Neuron (in vitro differentiated cells): ENCODE results near the gene ATP1B1.
"Not testable (repeated sequence)": the region's sequence is repeated elsewhere in the genome, so short reads cannot be mapped to it uniquely, and the experiment has no call there.

Source experiments
- H2AFZ ChIP-seq: one replicate; pipeline ENCODE4 v1.6.1; 2013; ENCODE audit warnings: low read depth, mild to moderate bottlenecking, inconsistent platforms, low read length, moderate library complexity
- H3K27me3 ChIP-seq: one replicate; pipeline ENCODE4 v1.6.1; 2013; ENCODE audit warnings: low read length; ENCODE audit not compliant: insufficient read depth
- H3K36me3 ChIP-seq: one replicate; pipeline ENCODE4 v1.6.1; 2013; ENCODE audit warnings: low read length; ENCODE audit not compliant: insufficient read depth
- H3K4me1 ChIP-seq: one replicate; pipeline ENCODE4 v1.6.1; 2013; ENCODE audit warnings: low read length; ENCODE audit not compliant: insufficient read depth
- H3K4me3 ChIP-seq: 2 replicates; pipeline ENCODE4 v1.5.1; 2013; ENCODE audit warnings: mild to moderate bottlenecking, low read length, moderate library complexity
- H3K9me3 ChIP-seq: one replicate; pipeline ENCODE4 v1.6.1; 2013; ENCODE audit warnings: low read length

The ATP1B1 gene

DNA sequence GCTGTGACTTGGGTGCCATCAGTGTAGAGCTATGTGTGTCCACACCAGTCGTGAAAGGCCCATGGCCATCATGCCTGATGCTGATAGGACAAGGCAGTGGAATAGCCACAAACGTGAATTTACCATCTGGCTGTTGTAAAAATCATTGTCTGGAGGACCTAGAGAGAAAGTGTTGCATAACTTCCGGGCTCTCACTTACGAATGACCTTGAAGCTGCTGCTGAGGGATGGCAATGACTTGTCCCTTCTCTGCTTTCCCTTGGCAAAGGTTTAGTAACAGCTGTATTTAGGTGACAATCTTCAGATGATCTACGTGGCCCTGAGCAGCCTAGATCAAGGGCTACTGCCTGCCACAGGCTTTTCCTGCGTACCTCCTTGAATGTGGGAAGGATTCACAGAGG lies 5.8 kb downstream of the ATP1B1 start:
- Histone ChIP-seq H3K4me1 (peaks cover 40% of the 10 kb centered on the region), H3K27me3 (no peaks in the 10 kb centered on the region), H3K36me3 (peaks cover 40% of the 10 kb centered on the region), H3K4me3 (no peak overlapping the region), H3K9me3 (no peaks in the 10 kb centered on the region), H2AFZ (no peak overlapping the region)

DNA sequence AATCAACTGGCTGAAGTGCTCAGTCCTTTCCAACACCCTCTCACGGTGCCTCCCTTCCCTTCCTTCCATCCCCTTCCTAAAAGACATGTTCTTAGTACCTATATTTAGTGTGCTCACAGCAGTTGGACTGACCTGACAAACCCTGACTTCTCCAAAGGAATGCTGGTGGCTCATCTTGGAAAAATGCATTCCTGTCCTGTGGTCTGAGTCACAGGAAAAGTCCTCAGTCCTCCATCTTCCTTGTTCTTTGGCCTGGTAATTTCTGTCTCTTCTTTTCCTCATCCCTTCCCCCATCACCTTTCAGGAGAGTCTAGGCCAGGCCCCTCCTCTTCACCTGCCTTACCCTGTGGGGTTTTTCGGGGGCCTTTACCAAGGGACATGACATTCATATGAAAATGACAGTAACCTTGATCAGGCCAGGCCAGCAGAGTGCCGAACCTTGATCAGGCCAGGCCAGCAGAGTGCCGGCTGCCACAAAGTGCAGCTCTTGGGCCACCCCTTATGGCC lies 7.2 kb downstream of the ATP1B1 start:
- Histone ChIP-seq H3K9me3 (no peaks in the 10 kb centered on the region), H2AFZ (no peak overlapping the region), H3K36me3 (peaks cover 47% of the 10 kb centered on the region), H3K4me3 (no peak overlapping the region), H3K4me1 (peaks cover 28% of the 10 kb centered on the region), H3K27me3 (no peaks in the 10 kb centered on the region)

DNA sequence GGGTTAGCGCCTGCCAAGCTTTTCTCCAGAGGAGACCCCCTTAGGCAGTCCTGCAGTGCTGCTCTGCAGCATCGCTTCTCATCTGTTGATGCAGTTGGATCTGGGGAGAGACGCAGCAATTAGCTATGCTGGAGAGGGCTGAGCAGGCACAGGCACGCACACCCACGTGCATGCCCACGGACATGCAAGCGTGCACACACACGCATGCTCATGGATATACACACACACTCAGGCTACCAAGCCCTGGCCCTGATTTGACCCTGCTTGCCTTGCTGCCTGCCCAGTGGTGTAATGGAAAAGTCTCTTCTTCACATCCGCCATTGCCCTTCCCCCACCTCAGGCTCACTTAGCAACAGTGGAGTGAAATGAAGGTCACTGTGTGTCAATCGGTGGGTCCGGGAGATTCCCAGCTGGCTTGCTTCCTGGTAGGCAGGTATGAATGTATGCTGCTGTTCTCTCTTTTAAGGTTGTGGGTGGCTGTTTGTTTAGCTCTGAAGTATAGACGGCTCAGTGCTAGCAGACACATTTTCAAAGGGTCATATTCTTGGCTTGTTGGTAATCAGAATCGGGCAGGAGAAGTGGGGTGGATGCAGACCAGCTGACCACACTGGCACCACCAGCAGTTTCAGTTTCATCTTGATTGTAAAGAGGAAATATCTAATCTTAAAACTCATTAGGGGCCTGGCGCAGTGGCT lies 9.5 kb downstream of the ATP1B1 start:
- H3K36me3 ChIP-seq, result peaks cover 47% of the 10 kb centered on the region
- peaks cover 7% of the 10 kb centered on the region for H3K4me1 ChIP-seq
- no peak overlapping the region for H2AFZ ChIP-seq
- H3K4me3 ChIP-seq, result no peak overlapping the region
- no peaks in the 10 kb centered on the region for H3K27me3 ChIP-seq
- no peaks in the 10 kb centered on the region for H3K9me3 ChIP-seq

DNA sequence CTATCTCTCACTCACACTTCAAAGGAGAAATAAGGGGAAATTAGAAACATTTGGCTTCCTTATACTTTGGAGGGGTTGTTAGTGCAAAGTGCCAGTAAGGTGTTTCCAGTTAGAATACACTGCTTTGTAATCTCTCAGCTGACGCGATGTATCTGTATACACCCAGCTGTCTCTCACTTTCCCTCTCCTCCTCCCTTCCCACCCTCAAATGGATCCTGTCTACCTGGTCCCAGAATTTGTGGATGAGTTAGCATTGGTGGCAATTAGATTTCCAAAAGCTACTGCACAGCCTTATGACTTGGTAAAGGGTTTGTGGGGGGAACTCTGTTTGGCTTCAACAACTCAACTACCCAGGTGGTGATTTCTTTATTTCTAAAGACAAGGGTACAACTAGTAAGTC lies 10.5 kb downstream of the ATP1B1 start:
- Histone ChIP-seq H3K4me3 (no peak overlapping the region), H3K27me3 (no peaks in the 10 kb centered on the region), H3K4me1 (peaks cover 7% of the 10 kb centered on the region), H3K9me3 (no peaks in the 10 kb centered on the region), H3K36me3 (peaks cover 42% of the 10 kb centered on the region), H2AFZ (no peak overlapping the region)

DNA sequence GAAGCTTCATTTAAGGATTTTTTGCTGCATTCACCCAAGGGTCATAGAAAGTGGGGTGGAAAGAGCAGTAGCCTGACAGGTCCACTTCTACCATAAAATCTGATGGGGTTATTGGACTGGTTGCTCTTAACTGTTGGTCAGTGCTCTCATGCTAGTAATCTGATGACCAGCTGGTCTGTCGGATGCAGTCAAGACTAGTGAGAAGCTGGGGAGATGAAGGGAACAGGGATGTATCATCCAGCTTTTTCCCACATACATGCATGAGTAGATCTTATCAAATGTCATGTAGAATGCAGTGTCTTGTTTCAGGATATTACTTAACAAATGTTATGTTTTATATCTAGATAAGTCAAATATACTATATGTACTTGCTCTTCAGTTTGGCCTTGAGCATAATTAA lies 11.1 kb downstream of the ATP1B1 start:
- H3K27me3 ChIP-seq, result no peaks in the 10 kb centered on the region
- H3K36me3 ChIP-seq, result peaks cover 39% of the 10 kb centered on the region
- no peak overlapping the region for H2AFZ ChIP-seq
- H3K9me3 ChIP-seq, result no peaks in the 10 kb centered on the region
- H3K4me1 ChIP-seq, result peaks cover 7% of the 10 kb centered on the region
- H3K4me3 ChIP-seq, result no peak overlapping the region

DNA sequence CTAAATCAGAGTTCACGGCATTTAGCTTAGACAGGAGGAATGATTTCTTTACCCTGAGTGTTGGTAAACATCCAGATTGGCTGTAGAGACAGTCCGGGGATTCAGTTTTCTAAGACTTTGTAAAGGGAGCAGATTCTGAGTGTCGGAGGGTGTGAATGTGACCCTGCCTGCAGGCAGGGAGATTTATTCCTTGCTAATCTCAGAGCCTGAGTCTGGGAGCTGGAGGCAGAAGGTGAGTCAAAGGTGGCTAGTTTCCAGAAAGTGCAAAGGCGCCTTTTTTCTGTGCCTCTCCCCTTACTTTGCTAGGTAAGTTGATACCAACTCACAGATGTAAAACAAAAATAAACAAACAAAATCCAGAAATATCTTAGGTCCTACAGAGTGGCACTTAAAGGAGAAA lies 11.7 kb downstream of the ATP1B1 start:
- Histone ChIP-seq H3K36me3 (peaks cover 37% of the 10 kb centered on the region), H3K27me3 (no peaks in the 10 kb centered on the region), H2AFZ (no peak overlapping the region), H3K9me3 (no peaks in the 10 kb centered on the region), H3K4me3 (no peak overlapping the region), H3K4me1 (peaks cover 7% of the 10 kb centered on the region)

DNA sequence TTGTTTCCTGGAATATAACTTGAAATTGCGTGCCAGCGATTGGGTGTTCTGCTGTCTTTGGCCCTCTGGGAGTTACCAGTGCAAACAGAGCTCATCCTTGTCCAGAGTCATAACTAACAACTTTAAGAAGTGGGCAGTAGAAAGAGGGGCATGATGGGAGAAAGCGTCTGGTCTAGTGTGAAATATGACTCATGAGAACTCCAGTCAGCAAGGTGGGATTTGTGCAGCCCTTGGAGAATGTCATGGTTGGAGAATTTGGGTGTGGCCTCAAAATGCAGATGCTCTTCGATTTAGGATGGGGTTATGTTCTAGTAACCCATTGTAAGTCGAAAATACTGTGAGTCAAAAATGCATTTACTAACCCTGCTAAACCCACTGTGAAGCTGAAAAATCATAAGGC lies 12.9 kb downstream of the ATP1B1 start:
- H3K27me3 ChIP-seq, result no peaks in the 10 kb centered on the region
- H3K36me3 ChIP-seq, result peaks cover 34% of the 10 kb centered on the region
- no peak overlapping the region for H3K4me3 ChIP-seq

DNA sequence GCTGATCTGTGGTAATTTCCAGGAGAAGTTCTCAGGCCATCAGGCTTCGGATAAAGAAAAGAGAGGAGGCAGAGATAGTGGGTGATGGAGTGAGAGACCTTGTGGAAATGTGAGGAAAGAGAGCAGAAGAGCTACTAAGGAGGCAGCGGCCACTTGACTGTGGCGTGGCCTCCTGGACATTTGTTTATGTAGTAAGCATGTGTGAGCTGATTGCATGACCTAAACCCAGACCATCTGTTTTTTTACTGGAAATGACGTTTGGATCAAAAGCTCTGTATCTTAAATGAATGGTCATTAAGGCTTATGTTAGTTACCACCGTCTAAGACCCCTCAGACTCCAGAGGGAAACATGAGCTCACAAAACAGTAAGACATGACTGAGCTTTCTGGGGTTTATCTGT lies 13.6 kb downstream of the ATP1B1 start:
- H2AFZ ChIP-seq, result no peak overlapping the region
- H3K4me3 ChIP-seq, result no peak overlapping the region
- peaks cover 39% of the 10 kb centered on the region for H3K36me3 ChIP-seq
- no peaks in the 10 kb centered on the region for H3K9me3 ChIP-seq
- H3K27me3 ChIP-seq, result no peaks in the 10 kb centered on the region
- peaks cover 7% of the 10 kb centered on the region for H3K4me1 ChIP-seq

More for the DNA sequence above, 12.9 kb downstream of the ATP1B1 start:
- Histone ChIP-seq H3K9me3 (no peaks in the 10 kb centered on the region), H3K4me1 (peaks cover 7% of the 10 kb centered on the region), H2AFZ (no peak overlapping the region)

DNA sequence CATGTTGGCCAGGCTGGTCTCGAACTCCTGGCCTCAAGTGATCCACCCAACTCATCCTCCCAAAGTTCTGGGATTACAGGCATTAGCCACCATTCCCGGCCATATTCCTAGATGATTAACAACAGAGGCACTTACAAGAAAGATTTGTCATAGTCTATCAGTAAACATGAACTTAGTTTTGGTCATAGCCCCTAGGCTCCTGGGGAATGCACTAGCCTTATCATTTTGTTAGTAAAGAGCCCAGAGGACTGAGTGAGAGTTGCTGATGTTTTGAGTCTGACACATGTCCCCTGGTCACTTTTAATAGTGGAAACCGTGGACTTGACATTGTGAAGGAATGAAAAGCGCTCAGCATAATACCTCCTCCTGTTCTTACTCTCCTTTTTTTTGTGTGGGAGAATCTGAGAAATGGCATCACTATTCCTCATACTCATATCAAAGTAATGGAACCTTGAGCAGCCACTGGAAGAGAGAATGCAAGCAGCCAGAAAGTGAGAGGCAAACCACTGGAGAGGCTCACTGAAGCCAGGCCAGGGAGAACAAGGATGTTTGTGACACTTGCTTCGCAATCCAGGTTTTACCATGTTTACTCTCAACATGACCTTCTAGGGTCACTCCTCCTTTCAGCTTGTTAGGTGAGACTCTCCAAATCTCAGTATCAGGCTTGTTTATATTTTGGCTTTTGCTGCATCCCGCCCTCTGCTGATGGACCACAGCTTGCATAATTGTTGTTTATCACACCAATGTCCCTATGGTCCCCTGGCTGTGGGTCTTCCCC lies 14.8 kb downstream of the ATP1B1 start:
- Histone ChIP-seq H3K36me3 (peaks cover 39% of the 10 kb centered on the region), H3K27me3 (no peaks in the 10 kb centered on the region), H3K4me3 (no peak overlapping the region), H3K4me1 (no peaks in the 10 kb centered on the region), H2AFZ (no peak overlapping the region), H3K9me3 (no peaks in the 10 kb centered on the region)

DNA sequence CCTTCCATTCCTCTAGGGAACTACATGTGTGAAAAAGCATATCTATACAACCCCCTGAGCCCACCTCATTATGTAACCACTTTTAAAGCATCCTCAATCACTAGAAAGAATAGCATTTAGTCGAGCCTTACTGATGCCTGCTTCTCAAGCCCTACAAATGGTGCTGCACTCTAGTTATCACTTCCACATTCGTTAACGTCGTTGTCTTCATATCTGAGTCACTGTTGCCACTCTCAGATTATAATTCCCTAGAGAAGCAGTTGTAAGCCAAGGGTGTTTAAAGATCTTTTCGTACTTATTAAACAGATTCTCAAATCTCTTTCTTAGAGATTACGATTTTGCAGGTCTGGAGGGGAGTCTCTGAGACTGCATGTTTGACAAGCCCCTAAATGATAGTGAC lies 16.5 kb downstream of the ATP1B1 start:
- Histone ChIP-seq H3K9me3 (no peaks in the 10 kb centered on the region), H3K4me3 (no peak overlapping the region), H2AFZ (no peak overlapping the region), H3K27me3 (no peaks in the 10 kb centered on the region), H3K36me3 (peaks cover 40% of the 10 kb centered on the region), H3K4me1 (no peaks in the 10 kb centered on the region)

DNA sequence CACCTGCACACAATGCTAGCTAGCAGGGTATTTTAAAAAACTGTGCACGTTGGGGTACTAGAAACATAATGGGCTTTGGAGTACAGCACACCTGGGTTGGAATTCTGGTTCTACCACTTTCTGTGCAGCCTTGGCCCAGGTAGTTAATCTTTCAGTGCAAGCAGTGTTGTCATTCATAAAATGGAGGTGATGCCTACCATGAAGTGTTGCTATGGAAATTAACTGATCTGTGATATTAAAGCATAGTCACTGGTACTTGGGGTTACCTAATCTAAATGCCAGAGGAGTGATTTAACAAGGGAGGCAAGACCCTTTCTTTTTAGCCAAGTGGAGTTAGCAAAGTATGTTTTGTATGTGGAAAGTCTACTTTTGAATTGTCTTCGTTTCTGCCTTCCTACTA lies 18.0 kb downstream of the ATP1B1 start:
- H3K27me3 ChIP-seq, result no peaks in the 10 kb centered on the region
- H3K4me1 ChIP-seq, result no peaks in the 10 kb centered on the region
- no peaks in the 10 kb centered on the region for H3K9me3 ChIP-seq
- no peak overlapping the region for H2AFZ ChIP-seq
- no peak overlapping the region for H3K4me3 ChIP-seq
- peaks cover 50% of the 10 kb centered on the region for H3K36me3 ChIP-seq

DNA sequence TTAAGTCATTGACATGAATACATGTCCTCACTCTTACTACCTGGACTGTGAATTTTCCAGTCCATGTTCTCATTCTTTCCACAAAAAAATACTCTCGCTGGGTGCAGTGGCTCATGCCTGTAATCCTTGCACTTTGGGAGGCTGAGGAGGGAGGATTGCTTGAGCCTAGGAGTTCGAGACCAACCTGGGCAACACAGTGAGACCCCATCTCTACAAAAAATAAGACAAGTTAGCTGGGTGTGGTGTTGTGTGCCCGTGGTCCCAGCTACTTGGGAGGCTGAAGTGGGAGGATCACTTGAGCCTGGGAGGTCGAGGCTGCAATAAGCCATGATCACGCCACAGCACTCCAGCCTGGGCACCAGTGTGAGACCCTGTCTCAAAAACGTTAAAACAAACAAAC lies 19.1 kb downstream of the ATP1B1 start:
- H3K9me3 ChIP-seq, H3K4me3 ChIP-seq, H2AFZ ChIP-seq, H3K27me3 ChIP-seq, H3K4me1 ChIP-seq: not testable (repeated sequence)
- H3K36me3 ChIP-seq, result peaks cover 55% of the 10 kb centered on the region

DNA sequence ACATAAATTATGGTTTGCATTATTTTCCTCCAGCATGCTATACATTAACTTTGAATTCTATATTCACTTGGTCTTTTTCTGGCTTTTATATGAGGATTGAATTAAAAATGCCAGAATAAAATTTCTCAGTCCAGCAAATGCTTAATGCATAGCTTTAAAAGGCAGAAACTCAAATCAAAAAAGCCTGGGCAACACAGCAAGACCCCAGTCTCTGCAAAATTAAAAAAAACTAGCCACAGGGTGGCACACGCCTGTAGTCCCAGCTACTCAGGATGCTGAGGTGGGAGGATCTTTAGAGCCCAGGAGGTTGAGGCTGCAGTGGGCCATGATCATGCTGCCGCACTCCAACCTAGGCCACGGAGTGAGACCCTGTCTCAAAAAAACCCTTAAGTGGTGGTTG lies 19.8 kb downstream of the ATP1B1 start:
- Histone ChIP-seq H3K4me1 (no peaks in the 10 kb centered on the region), H3K36me3 (peaks cover 62% of the 10 kb centered on the region), H3K4me3 (no peak overlapping the region), H3K27me3 (no peaks in the 10 kb centered on the region), H2AFZ (no peak overlapping the region), H3K9me3 (no peaks in the 10 kb centered on the region)
